IgD-negative memory B cell (primary cell): ENCODE measurements around the gene OTC. TPM values are rescaled to one million over a fixed set of nuclear protein-coding genes. Genes with fewer than 3 reads are reported as not detected.

ENCODE experiments used
- H3K27ac Mint-ChIP-seq, 3 donors: one replicate each; pipeline ENCODE4 v1.8.0; 2020 to 2022; ENCODE audit warnings: mild to moderate bottlenecking in 3 of 3, mixed read lengths in 3 of 3, moderate library complexity in 1 of 3
- H3K27me3 Mint-ChIP-seq: one replicate; pipeline ENCODE4 v1.8.0; 2021; ENCODE audit warnings: mixed read lengths
- H3K36me3 Mint-ChIP-seq: one replicate; pipeline ENCODE4 v1.8.0; 2020; ENCODE audit warnings: mild to moderate bottlenecking, mixed read lengths
- H3K4me1 Mint-ChIP-seq, 3 donors: one replicate each; pipeline ENCODE4 v1.8.0; 2020 to 2022; ENCODE audit warnings: mixed read lengths in 3 of 3, mild to moderate bottlenecking in 1 of 3
- H3K4me3 Mint-ChIP-seq, 4 donors: one replicate each; pipeline ENCODE4 v1.8.0; 2020 to 2022; ENCODE audit warnings: mild to moderate bottlenecking in 4 of 4, mixed read lengths in 4 of 4, moderate library complexity in 3 of 4
- H3K9me3 Mint-ChIP-seq, 3 donors: one replicate each; pipeline ENCODE4 v1.8.0; 2020 to 2021; ENCODE audit warnings: mixed read lengths in 3 of 3, mild to moderate bottlenecking in 1 of 3
- polyA plus RNA-seq: library from polyadenylated mRNA; unstranded; fragments of 300-500 nt; fragmentation: Illumina TruSeq; gene quantifications from one replicate; pipeline ENCODE4 v1.2.3, GENCODE V29; 2021

Gene OTC
- polyA plus RNA-seq, 1 donor from 2014 or later: not detected

DNA sequence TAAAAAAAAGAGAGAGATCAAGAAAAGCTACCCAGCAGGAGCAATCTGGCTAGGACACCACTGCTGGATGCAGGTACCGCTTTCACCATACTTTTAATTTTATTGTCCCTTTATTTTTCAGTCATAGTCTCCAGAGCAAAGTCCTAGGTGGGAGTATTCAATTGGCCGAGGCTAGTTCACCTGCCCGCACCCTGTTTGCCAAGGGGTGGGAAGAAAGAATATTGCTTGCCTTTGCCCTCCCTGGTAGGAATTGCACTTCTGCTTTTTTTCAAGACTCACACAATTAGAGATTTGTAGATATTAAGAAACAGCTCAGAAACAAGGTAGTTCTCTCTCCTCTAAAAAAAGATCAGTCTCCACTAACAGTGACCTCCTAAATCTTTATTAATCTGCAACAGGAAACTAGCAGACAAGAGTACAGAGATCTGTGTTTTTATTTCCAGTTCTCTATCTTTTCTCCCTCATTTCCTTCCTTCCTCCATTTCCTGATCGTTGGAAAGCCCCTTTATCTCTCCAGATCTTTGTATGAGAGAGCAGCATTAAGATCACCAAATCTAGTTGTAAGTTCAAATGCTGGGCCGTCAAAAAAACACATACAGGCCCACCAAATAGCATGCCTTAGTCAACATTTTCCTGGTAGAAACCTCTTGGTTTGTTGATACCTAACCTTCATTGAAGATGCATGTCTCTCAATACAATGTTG lies 15.7 kb upstream of the OTC start:
- H3K9me3 Mint-ChIP-seq: no peaks in the 10 kb centered on the region
- peaks cover 4% of the 10 kb centered on the region for H3K27me3 Mint-ChIP-seq
- peaks cover 4 to 5% (median 4%) of the 10 kb centered on the region in 3 donors for H3K4me1 Mint-ChIP-seq
- H3K27ac Mint-ChIP-seq: peak overlapping the region in 1 of 3 donors; percentile 32
- H3K4me3 Mint-ChIP-seq: no peak overlapping the region
- no peaks in the 10 kb centered on the region for H3K36me3 Mint-ChIP-seq

- H3K4me1 Mint-ChIP-seq: peaks cover 4 to 5% (median 4%) of the 10 kb centered on the region in 3 donors
- peaks cover 8% of the 10 kb centered on the region for H3K27me3 Mint-ChIP-seq
- H3K9me3 Mint-ChIP-seq: no peaks in the 10 kb centered on the region
- H3K36me3 Mint-ChIP-seq: no peaks in the 10 kb centered on the region
- no peak overlapping the region for H3K4me3 Mint-ChIP-seq
- no peak overlapping the region for H3K27ac Mint-ChIP-seq
Measured at GRCh38 chrX:38341442-38341841, 11.0 kb upstream of the OTC start.

GRCh38 chrX:38342853-38343778 lies 9.3 kb upstream of the OTC start:
- H3K4me1 Mint-ChIP-seq: no peaks in the 10 kb centered on the region
- no peak overlapping the region for H3K27ac Mint-ChIP-seq
- H3K9me3 Mint-ChIP-seq: no peaks in the 10 kb centered on the region
- no peak overlapping the region for H3K4me3 Mint-ChIP-seq
- no peaks in the 10 kb centered on the region for H3K36me3 Mint-ChIP-seq
- H3K27me3 Mint-ChIP-seq: peaks cover 8% of the 10 kb centered on the region

- Mint-ChIP-seq H3K36me3 (no peaks in the 10 kb centered on the region), H3K27me3 (peaks cover 20% of the 10 kb centered on the region), H3K9me3 (no peaks in the 10 kb centered on the region), H3K4me3 (no peak overlapping the region), H3K27ac (no peak overlapping the region), H3K4me1 (no peaks in the 10 kb centered on the region)
Measured at GRCh38 chrX:38346150-38346549, 6.3 kb upstream of the OTC start.

DNA sequence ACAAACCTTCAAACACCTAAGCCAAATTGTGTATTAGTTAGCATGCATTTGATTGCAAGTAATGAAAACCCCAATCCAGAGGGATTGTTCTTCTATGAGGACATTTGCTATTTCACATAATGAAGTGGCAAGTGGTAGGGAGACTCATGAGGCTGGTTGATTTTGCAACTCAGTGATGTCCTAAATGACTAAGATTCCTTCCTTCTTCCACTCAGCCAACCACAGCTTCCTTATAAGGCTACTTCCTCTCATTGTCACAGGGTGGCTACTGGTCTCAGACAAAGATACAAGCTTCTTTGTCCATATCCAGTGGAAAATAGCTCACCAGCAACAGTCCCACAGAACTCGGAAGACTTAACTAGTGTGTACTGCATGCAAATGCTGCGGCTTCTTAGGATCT lies 5.3 kb upstream of the OTC start:
- Mint-ChIP-seq H3K27ac (no peak overlapping the region), H3K4me3 (no peak overlapping the region), H3K4me1 (no peaks in the 10 kb centered on the region), H3K9me3 (no peaks in the 10 kb centered on the region), H3K36me3 (no peaks in the 10 kb centered on the region), H3K27me3 (peaks cover 24% of the 10 kb centered on the region)

- Mint-ChIP-seq H3K36me3 (no peaks in the 10 kb centered on the region), H3K27ac (no peak overlapping the region), H3K4me3 (no peak overlapping the region), H3K9me3 (no peaks in the 10 kb centered on the region), H3K27me3 (peaks cover 16% of the 10 kb centered on the region), H3K4me1 (no peaks in the 10 kb centered on the region)
Measured at GRCh38 chrX:38351346-38351745, 1.1 kb upstream of the OTC start.

DNA sequence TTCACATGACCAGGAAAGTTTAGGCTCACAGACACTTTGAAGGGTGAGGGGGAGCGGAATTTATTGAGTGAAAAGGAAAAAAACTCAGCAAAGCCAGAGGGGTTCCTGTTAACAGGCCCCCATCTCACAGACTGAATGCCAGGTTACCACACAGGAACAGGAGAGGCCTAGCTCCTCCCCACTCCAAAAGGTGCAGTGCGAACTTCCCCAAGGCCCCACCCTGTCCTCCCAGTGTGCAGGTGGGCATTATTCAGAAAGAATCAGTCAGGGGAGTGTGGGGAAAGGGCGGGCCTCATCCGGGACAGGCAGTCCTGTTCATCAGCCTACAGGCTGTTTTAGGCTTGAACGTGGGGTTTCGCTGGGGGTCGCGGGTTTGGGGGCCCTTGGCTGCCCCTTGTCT lies 4.0 kb downstream of the OTC start:
- Mint-ChIP-seq H3K27me3 (peaks cover 2% of the 10 kb centered on the region), H3K27ac (no peak overlapping the region), H3K4me1 (no peaks in the 10 kb centered on the region)

GRCh38 chrX:38357747-38358673 lies 5.6 kb downstream of the OTC start:
- H3K36me3 Mint-ChIP-seq: no peaks in the 10 kb centered on the region

More for the DNA sequence above, 4.0 kb downstream of the OTC start:
- Mint-ChIP-seq H3K36me3 (no peaks in the 10 kb centered on the region), H3K9me3 (no peaks in the 10 kb centered on the region), H3K4me3 (no peak overlapping the region)

DNA sequence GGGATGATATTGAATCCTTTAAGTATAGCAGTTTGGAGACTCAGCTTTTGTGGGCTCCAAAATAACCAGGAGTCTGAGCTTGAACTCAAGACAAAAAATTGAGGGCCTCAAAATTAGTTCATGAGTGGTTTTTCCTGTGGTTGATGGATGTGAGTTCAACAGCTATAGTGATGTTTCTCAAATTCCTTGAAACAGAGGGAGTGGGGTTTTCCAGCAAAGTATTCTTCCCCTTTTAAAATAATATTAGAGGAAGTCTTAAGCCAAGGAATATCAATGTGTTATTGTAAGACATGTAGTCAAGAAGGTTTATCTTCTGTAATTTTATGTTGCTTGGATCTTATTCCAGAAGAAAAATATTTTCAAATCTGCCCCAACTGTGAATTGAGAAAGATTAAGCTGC lies 10.6 kb downstream of the OTC start:
- H3K27ac Mint-ChIP-seq: no peak overlapping the region
- no peak overlapping the region for H3K4me3 Mint-ChIP-seq
- no peaks in the 10 kb centered on the region for H3K4me1 Mint-ChIP-seq
- H3K27me3 Mint-ChIP-seq: peaks cover 1% of the 10 kb centered on the region
- H3K36me3 Mint-ChIP-seq: no peaks in the 10 kb centered on the region
- peaks cover 0 to 1% (median 0%) of the 10 kb centered on the region in 3 donors for H3K9me3 Mint-ChIP-seq

More at GRCh38 chrX:38357747-38358673, 5.6 kb downstream of the OTC start:
- Mint-ChIP-seq H3K4me3 (no peak overlapping the region), H3K4me1 (no peaks in the 10 kb centered on the region), H3K27me3 (no peaks in the 10 kb centered on the region), H3K27ac (no peak overlapping the region), H3K9me3 (no peaks in the 10 kb centered on the region)

GRCh38 chrX:38365954-38366353 lies 13.6 kb downstream of the OTC start:
- peaks cover 0 to 1% (median 0%) of the 10 kb centered on the region in 3 donors for H3K9me3 Mint-ChIP-seq
- H3K27ac Mint-ChIP-seq: no peak overlapping the region
- no peaks in the 10 kb centered on the region for H3K4me1 Mint-ChIP-seq
- H3K36me3 Mint-ChIP-seq: no peaks in the 10 kb centered on the region
- H3K4me3 Mint-ChIP-seq: no peak overlapping the region
- peaks cover 3% of the 10 kb centered on the region for H3K27me3 Mint-ChIP-seq

DNA sequence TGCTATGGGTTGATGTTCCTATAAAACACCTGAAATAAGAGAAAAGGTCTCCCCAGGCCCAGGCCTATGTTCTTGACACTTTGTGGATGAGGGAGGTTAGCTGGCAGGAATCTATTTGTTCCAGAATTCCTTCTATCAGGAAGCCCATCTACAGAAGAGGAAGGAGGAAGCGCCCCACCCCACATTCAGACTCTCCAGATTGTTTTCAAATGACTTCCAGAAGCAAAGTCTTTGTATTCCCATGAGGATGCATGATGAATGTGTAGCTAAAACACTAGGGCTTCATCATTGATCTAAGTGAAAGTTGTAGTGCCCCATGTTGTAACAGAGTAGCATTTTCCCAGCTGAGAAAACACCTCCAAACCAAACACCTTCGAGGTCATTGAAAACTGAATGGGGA lies 16.4 kb downstream of the OTC start:
- peaks cover 3% of the 10 kb centered on the region for H3K27me3 Mint-ChIP-seq
- no peak overlapping the region for H3K4me3 Mint-ChIP-seq
- peaks cover 0 to 1% (median 0%) of the 10 kb centered on the region in 3 donors for H3K9me3 Mint-ChIP-seq
- no peaks in the 10 kb centered on the region for H3K36me3 Mint-ChIP-seq
- no peak overlapping the region for H3K27ac Mint-ChIP-seq
- H3K4me1 Mint-ChIP-seq: no peaks in the 10 kb centered on the region

DNA sequence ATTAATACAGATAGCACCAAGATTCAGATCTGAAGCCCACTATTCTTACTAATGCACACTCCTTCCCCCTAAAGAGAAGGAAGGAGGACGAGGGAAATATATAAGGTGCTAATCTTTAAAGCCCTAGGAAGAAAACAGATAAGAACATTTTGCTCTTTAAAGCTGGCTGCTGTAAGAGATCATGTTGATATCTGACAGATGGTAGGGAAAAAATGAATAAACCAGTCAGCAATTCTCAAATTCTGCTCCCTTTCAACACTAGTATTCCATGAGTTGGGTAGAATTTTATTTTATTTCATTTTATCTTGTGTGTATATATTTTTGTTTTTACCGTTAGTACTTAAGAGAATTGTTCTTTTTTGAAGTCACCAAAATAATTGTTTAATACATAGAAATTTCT lies 19.2 kb downstream of the OTC start:
- Mint-ChIP-seq H3K9me3 (no peaks in the 10 kb centered on the region), H3K4me3 (no peak overlapping the region), H3K4me1 (no peaks in the 10 kb centered on the region), H3K36me3 (no peaks in the 10 kb centered on the region), H3K27ac (no peak overlapping the region), H3K27me3 (peaks cover 3% of the 10 kb centered on the region)

DNA sequence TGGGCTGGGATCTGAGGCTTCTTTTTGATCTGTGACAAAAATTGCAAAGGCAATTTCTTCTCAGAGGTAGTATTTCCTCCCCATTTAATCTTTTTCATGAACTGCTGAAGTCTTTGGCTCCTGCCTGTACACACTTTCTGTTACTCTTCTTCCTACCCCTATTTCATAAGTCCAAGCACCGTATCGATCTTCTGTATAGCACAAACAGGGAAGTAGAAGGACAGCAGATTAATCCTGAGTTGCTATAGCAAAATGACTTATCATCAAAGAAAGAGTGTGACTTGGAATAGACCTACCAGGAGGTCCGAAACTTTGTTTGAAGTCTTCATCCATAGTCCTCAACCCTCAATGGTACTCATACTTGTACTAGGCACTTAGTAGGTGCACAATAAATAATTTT lies 22.0 kb downstream of the OTC start:
- Mint-ChIP-seq H3K4me1 (no peaks in the 10 kb centered on the region), H3K27ac (no peak overlapping the region), H3K36me3 (no peaks in the 10 kb centered on the region), H3K4me3 (no peak overlapping the region), H3K27me3 (peaks cover 2% of the 10 kb centered on the region), H3K9me3 (no peaks in the 10 kb centered on the region)

DNA sequence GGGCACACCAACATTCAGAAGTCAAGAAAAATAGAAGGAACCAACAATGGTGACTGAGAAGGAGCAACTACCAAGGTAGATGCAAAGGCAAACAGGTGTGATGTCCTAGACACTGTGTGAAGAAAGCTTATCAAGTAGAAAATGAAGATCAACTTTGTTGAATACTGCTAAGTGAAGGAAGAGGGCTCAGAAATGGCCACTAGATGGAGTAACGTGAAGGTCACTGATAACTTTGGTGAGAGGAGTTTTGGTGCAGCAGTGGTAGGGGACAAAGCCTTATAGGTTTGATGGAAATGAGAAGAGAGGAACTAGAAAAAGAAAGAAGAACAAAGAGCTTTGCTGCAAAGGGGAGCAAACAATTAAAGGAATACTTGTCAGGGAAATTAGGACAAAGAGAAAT lies 23.5 kb downstream of the OTC start:
- no peaks in the 10 kb centered on the region for H3K9me3 Mint-ChIP-seq
- no peak overlapping the region for H3K4me3 Mint-ChIP-seq
- no peak overlapping the region for H3K27ac Mint-ChIP-seq
- H3K36me3 Mint-ChIP-seq: no peaks in the 10 kb centered on the region
- H3K27me3 Mint-ChIP-seq: peaks cover 2% of the 10 kb centered on the region
- no peaks in the 10 kb centered on the region for H3K4me1 Mint-ChIP-seq

DNA sequence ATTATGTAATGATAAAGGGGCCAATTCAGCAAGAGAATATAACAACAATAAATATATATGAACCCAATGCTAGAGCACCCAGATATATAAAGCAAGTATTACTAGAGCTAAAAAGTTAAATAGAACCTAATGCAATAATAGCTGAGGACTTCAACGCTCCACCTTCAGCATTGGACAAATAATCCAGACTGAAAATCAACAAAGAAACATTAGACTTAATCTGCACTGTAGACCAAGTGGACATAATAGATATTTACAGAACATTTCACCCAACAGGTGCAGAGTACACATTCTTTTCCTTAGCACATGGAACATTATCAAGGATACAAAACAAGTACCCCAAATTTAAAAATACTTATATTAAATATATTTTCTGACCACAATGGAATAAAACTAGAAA lies 24.3 kb downstream of the OTC start:
- H3K27ac Mint-ChIP-seq: no peak overlapping the region
- no peak overlapping the region for H3K4me3 Mint-ChIP-seq
- no peaks in the 10 kb centered on the region for H3K36me3 Mint-ChIP-seq
- no peaks in the 10 kb centered on the region for H3K9me3 Mint-ChIP-seq
- no peaks in the 10 kb centered on the region for H3K4me1 Mint-ChIP-seq
- peaks cover 2% of the 10 kb centered on the region for H3K27me3 Mint-ChIP-seq
